NOMO-1 treated with dmso at 0.1 percent for 144 hours (cell line): ENCODE results near the gene LZTR1.

Source experiments
- DNase-seq: peaks from one replicate; lab custom pipeline; 2025; ENCODE audit not compliant: unreplicated experiment; lab: John Stamatoyannopoulos, UW

The LZTR1 gene

GRCh38 chr22:20949698-20950183, 32.4 kb upstream of the LZTR1 start:
- DNase-seq, result no peak

GRCh38 chr22:20951151-20951931, 30.8 kb upstream of the LZTR1 start:
- no peak for DNase-seq

DNA sequence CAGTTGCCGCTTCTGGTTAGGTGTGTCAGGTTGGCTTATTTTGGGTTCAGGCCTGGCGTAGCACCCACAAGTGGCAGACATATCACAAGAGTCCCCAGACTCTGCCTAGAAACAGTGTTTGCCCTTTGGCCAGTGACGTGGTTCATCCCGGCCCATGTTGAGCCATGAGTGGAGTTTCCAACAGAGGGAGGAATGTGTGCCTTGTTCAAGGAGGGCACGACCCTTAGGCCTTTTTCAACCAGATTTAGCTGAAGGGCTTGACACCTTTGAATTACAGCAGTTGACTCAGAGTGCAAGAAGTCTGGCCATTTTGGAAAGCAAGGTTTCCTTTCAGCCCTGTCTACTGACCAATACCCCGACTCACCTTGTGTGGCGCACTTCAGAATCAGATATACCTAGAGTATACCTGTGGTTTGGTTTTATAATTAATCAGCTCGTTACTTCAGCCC, 30.1 kb upstream of the LZTR1 start:
- DNase-seq, result no peak

- DNase-seq, result no peak
Observed at GRCh38 chr22:20952544-20953341, 29.4 kb upstream of the LZTR1 start.

GRCh38 chr22:20953342-20953608, 28.8 kb upstream of the LZTR1 start:
- DNase-seq, result no peak

- no peak for DNase-seq
Observed at GRCh38 chr22:20953668-20954500, 28.2 kb upstream of the LZTR1 start.

- no peak for DNase-seq
Observed at GRCh38 chr22:20955548-20955947, 26.5 kb upstream of the LZTR1 start.

DNA sequence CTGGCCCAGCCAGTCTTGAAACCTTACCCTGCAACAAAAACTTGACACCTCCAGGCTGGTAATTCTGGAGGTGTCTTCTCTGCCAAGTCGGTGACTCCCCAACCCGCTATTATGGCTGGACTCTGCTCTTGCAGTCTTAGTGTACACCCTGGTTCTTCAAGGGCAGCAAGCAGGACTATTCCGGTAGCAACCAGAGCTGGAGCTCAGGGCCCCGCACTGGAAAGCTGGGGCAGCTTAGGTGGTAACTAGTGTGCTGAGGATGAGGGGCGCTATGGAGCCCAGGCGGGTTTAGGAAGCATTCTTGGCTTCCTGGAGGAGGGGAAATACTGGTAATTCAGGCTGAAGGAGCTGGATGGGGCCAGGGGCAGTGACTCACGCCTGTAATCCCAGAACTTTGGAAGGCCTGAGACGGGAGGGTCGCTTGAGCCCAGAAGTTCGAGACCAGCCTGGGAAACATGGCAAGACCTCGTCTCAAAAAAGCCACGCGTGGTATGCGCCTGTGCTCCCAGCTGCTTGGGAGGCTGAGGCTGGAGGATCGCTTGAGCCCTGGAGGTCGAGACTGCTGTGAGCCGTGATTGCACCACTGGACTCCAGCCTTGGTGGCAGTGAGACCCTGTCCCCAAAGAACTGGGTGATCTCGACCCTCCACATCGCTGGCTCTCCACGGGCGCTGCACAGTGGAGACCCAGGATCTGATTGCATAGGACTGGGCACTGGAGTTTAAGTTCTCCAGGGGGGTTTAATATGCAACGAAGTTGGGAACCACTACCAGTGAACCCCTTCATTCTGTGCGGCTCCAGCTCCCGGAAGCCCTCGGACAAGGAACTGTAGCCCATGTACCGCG, 25.6 kb upstream of the LZTR1 start:
- peak; percentile 36 for DNase-seq

GRCh38 chr22:20957102-20957682, 24.9 kb upstream of the LZTR1 start:
- DNase-seq, result no peak

- DNase-seq, result peak; percentile 29
Observed at GRCh38 chr22:20957683-20958431, 24.2 kb upstream of the LZTR1 start.

GRCh38 chr22:20959578-20960461, 22.3 kb upstream of the LZTR1 start:
- no peak for DNase-seq

GRCh38 chr22:20960609-20961008, 21.5 kb upstream of the LZTR1 start:
- DNase-seq, result no peak

GRCh38 chr22:20962491-20962945, 19.6 kb upstream of the LZTR1 start:
- no peak for DNase-seq

GRCh38 chr22:20963201-20964052, 18.7 kb upstream of the LZTR1 start:
- DNase-seq, result no peak

GRCh38 chr22:20964090-20964798, 17.9 kb upstream of the LZTR1 start:
- no peak for DNase-seq

DNA sequence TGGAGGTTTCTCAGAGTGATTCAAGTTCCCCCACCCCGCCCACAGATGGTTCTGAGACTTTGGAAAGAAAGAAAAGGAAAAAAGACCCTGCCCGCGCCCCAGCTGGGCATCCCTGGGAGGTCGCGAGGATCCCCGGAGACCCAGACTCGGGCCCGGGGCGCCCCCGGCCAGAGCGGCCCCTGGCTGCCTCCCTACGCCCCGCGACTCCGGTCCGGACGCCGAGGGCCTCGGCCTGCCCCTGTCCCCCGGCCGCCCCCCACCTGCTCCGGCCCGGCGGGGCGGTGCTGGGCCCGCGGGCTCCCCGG, 17.3 kb upstream of the LZTR1 start:
- no peak for DNase-seq
